Skeletal muscle tissue (tissue), 5 donors: Measurements from ENCODE around the gene SLC26A6. TPM values are rescaled to one million over a fixed set of nuclear protein-coding genes. Genes with fewer than 3 reads are reported as not detected.

Experiments used
- H3K27ac ChIP-seq: one replicate; pipeline ENCODE4 v1.7.0; 2013; ENCODE audit warnings: mild to moderate bottlenecking, low read depth, low read length, inconsistent platforms
- H3K27me3 ChIP-seq, 3 donors: one replicate each; pipeline ENCODE4 v1.7.0; 2013; ENCODE audit warnings: low read length in 3 of 3; ENCODE audit not compliant: control insufficient read depth in 3 of 3, insufficient read depth in 3 of 3
- H3K36me3 ChIP-seq, 3 donors: one replicate each; pipeline ENCODE4 v1.7.0; 2013; ENCODE audit warnings: low read length in 3 of 3; ENCODE audit not compliant: control insufficient read depth in 3 of 3, insufficient read depth in 3 of 3
- H3K4me1 ChIP-seq, 3 donors: one replicate each; pipeline ENCODE4 v1.7.0; 2013; ENCODE audit warnings: low read length in 3 of 3, mild to moderate bottlenecking in 3 of 3; ENCODE audit not compliant: control insufficient read depth in 3 of 3, insufficient read depth in 3 of 3
- H3K4me3 ChIP-seq, 3 donors: one replicate each; pipeline ENCODE4 v1.7.0; 2013; ENCODE audit warnings: low read length in 3 of 3
- H3K9ac ChIP-seq, 3 donors: one replicate each; pipeline ENCODE4 v1.7.0; 2013; ENCODE audit warnings: low read length in 3 of 3, mild to moderate bottlenecking in 3 of 3, moderate library complexity in 2 of 3, low read depth in 1 of 3
- H3K9me3 ChIP-seq, 3 donors: one replicate each; pipeline ENCODE4 v1.7.0; 2013; ENCODE audit warnings: low read length in 3 of 3; ENCODE audit not compliant: control insufficient read depth in 3 of 3
- small RNA-seq: library from RNA; depleted of rRNA; stranded (forward); fragments of <200 nt; gene quantifications from one replicate; pipeline ENCODE3, GENCODE V24; 2014
- total RNA-seq: library from RNA; depleted of rRNA; stranded (reverse); fragments of >200 nt; gene quantifications from one replicate; pipeline ENCODE4 v1.2.3, GENCODE V29; 2014
- donor health status: Osteomylitis.

Gene SLC26A6
- total RNA-seq, 1 donor from 2014 or later = 9.4 TPM

DNA sequence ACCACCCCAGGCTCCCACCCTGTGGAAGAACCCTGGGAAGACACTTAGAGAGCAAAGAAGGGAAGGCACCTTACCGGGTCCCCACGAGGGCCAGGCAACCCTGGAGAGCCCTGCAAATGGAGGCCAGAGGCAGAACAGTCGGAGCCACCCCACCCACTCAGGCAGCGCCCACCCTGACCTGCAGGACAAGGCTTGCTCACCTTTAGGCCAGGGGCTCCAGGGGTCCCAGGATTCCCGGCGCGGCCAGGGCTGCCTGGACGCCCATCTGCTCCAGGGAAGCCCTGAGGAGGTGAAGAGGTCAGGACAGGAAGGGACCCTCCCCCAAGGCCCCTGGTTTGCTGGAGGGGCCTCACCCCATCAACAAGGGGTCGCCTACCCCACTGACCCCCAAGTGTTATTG is 50.4 kb downstream of the SLC26A6 start:
- Histone ChIP-seq H3K36me3 (peaks cover 0 to 31% (median 11%) of the 10 kb centered on the region in 3 donors), H3K9ac (no peak overlapping the region), H3K27me3 (no peaks in the 10 kb centered on the region), H3K4me3 (no peak overlapping the region), H3K4me1 (no peaks in the 10 kb centered on the region), H3K27ac (no peak overlapping the region), H3K9me3 (no peaks in the 10 kb centered on the region)

DNA sequence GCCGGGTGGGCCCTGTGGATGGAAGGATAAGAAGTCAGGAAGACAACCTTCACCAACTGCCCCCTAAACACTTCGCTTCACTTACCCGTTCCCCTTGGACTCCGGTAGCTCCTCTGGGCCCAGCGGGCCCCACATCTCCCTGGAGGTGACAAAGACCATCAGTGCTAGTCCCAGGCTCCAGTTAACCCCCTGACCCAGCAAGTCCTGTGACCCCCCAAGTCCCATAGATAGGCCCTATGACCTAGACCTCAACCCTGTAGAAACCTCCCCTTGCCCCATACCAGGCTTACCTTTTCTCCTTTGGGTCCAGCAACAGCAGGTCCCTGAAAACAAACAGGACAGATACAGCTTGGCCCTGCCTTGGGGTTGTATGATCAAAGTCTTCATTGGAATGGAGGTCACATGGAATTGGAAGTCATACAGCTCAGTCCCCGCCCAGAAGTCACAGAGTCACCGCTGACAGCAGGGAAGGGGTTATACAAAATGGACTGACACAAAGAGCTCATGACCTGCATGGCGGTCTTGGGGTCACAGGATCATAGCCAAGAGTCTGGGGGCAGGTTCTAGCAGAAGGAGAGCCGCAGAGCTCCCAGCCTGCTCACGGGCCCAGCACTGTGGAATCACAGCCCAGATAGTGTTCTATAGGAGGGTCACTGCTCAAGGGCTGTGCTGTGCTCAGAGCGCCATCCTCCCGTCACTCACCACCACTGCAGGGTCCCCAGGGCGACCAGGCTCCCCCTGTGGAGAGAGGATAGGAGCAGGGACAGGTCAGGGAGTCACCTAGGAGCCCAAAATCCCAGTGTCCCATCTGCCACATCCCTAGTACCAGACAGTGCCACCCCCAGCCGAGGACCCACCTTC is 53.4 kb downstream of the SLC26A6 start:
- no peak overlapping the region for H3K27ac ChIP-seq
- H3K9ac ChIP-seq = no peak overlapping the region
- no peaks in the 10 kb centered on the region for H3K4me1 ChIP-seq
- no peak overlapping the region for H3K4me3 ChIP-seq
- H3K36me3 ChIP-seq = peaks cover 6 to 26% (median 14%) of the 10 kb centered on the region in 3 donors
- H3K27me3 ChIP-seq = no peaks in the 10 kb centered on the region
- H3K9me3 ChIP-seq = no peaks in the 10 kb centered on the region

DNA sequence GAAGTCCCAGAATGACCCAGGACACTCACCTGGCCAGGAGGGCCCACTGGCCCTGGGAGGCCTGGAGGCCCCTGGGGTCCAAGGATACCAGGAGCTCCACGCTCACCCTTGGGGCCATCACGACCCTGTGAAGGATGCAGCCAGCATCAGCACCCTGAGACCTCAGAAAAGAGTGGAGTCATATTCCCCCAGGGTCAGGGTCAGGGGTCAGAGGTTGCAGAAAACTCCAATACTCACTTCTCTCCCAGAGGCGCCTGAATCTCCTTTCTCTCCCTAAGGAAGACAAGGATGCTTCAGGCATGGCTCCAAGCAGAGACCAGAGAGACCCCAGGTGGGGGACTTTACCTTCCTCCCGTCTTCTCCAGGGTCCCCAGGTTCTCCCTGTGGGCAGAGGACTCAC is 58.6 kb downstream of the SLC26A6 start:
- H3K27ac ChIP-seq = no peak overlapping the region
- no peaks in the 10 kb centered on the region for H3K4me1 ChIP-seq
- H3K4me3 ChIP-seq = no peak overlapping the region
- no peak overlapping the region for H3K9ac ChIP-seq
- no peaks in the 10 kb centered on the region for H3K27me3 ChIP-seq
- peaks cover 6 to 17% (median 10%) of the 10 kb centered on the region in 3 donors for H3K36me3 ChIP-seq
- H3K9me3 ChIP-seq = no peaks in the 10 kb centered on the region

Small RNA genes within 50 kb of the gene (small RNA-seq; reads per million reads assigned to genes)
- gene AC141002.1 = not detected

Other genes with a start within 250 kb of the SLC26A6 start
- gene PLXNB1, start 205.4 kb downstream of the SLC26A6 start, total RNA-seq = 11.5 TPM
- 9.9 TPM for gene CCDC51, start 195.3 kb downstream of the SLC26A6 start, total RNA-seq
- gene TMA7, start 195.2 kb downstream of the SLC26A6 start, total RNA-seq = 157 TPM
- 4.7 TPM for gene ATRIP, start 188.7 kb downstream of the SLC26A6 start, total RNA-seq
- gene SHISA5, start 131.3 kb downstream of the SLC26A6 start, total RNA-seq = 32.4 TPM
- 8.4 TPM for gene PFKFB4, start 78.7 kb downstream of the SLC26A6 start, total RNA-seq
- not detected for gene UCN2, start 71.7 kb downstream of the SLC26A6 start, total RNA-seq
- gene COL7A1, start 40.1 kb downstream of the SLC26A6 start, total RNA-seq = 2.1 TPM
- gene UQCRC1, start 25.8 kb downstream of the SLC26A6 start, total RNA-seq = 182 TPM
- not detected for gene TMEM89, start 13.7 kb downstream of the SLC26A6 start, total RNA-seq
- under 0.01 TPM for gene CELSR3, start 27.4 kb upstream of the SLC26A6 start, total RNA-seq
- gene NCKIPSD, start 50.5 kb upstream of the SLC26A6 start, total RNA-seq = 3.1 TPM
- gene IP6K2, start 81.8 kb upstream of the SLC26A6 start, total RNA-seq = 33.9 TPM
- gene PRKAR2A, start 212.4 kb upstream of the SLC26A6 start, total RNA-seq = 26.6 TPM